ENCODE measurements around the gene ATXN7L3B.

DNA sequence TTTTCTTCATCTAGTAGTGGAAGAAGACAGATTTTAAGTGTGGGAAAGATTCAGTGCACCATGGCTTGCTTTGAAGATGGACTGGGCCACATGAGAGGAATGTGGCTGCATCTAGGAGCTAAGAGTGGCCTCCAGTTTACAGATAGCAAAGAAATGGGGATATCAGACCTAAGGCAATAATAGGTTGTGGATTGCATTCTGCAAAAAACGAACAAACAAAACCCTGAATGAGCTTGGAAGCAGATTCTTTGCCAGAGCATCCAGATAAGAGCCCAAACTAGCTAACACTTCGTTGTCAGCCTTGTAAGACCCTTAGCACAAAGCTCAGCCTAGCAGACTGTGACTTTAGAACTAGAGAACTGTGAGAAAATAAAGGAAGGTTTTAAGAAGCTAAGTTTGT is 9.6 kb downstream of the ATXN7L3B start:
- TF ChIP-seq, protein P1, sequence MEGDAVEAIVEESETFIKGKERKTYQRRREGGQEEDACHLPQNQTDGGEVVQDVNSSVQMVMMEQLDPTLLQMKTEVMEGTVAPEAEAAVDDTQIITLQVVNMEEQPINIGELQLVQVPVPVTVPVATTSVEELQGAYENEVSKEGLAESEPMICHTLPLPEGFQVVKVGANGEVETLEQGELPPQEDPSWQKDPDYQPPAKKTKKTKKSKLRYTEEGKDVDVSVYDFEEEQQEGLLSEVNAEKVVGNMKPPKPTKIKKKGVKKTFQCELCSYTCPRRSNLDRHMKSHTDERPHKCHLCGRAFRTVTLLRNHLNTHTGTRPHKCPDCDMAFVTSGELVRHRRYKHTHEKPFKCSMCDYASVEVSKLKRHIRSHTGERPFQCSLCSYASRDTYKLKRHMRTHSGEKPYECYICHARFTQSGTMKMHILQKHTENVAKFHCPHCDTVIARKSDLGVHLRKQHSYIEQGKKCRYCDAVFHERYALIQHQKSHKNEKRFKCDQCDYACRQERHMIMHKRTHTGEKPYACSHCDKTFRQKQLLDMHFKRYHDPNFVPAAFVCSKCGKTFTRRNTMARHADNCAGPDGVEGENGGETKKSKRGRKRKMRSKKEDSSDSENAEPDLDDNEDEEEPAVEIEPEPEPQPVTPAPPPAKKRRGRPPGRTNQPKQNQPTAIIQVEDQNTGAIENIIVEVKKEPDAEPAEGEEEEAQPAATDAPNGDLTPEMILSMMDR (IDR thresholded peaks at IDR 0.05) = no peak
- no peak for TF ChIP-seq POLR2A (IDR thresholded peaks at IDR 0.05)

Data from thyroid gland (tissue), 4 donors.